ENCODE results near the gene NRXN3.

- TF ChIP-seq CTCF (conservative IDR thresholded peaks at IDR 0.05; ENCODE audit: low read depth in 2 of 2) (no peak), EZH2 (IDR thresholded peaks at IDR 0.05; ENCODE audit: low read depth, unreplicated experiment) (no peak), POLR2AphosphoS5 (IDR thresholded peaks at IDR 0.05; ENCODE audit: low read depth) (no peak), REST (IDR thresholded peaks at IDR 0.05; ENCODE audit: unreplicated experiment) (no peak), CREB1 (CRISPR knock-in tag; IDR thresholded peaks at IDR 0.05; ENCODE audit: low read depth) (no peak), EZH2phosphoT487 (IDR thresholded peaks at IDR 0.05; ENCODE audit: unreplicated experiment) (no peak), NANOG (IDR thresholded peaks at IDR 0.05; ENCODE audit: borderline replicate concordance) (no peak), ZNF331 (CRISPR knock-in tag; IDR thresholded peaks at IDR 0.05; ENCODE audit: low read depth) (no peak), ETS1 (IDR thresholded peaks at IDR 0.05) (no peak), JUNB (IDR thresholded peaks at IDR 0.05; ENCODE audit: unreplicated experiment) (no peak), STAT1 (IDR thresholded peaks at IDR 0.05; ENCODE audit: unreplicated experiment) (no peak), ZNF114 (CRISPR knock-in tag; IDR thresholded peaks at IDR 0.05) (no peak), ZNF462 (CRISPR knock-in tag; IDR thresholded peaks at IDR 0.05) (no peak)
These were observed 1746.1 kb downstream of the NRXN3 start for GRCh38 chr14:79916281-79916680.

Measured in GM23338 (cell line).